GM12874 (cell line): ENCODE measurements around the gene MTMR10.

Experiments
- TF ChIP-seq, protein P1 (sequence below): IDR thresholded peaks from 2 replicates; pipeline ENCODE4 v1.5.1; 2011; ENCODE audit warnings: low read depth, mild to moderate bottlenecking, control low read depth, low read length, moderate library complexity; ENCODE audit not compliant: insufficient read depth

MTMR10 gene

DNA sequence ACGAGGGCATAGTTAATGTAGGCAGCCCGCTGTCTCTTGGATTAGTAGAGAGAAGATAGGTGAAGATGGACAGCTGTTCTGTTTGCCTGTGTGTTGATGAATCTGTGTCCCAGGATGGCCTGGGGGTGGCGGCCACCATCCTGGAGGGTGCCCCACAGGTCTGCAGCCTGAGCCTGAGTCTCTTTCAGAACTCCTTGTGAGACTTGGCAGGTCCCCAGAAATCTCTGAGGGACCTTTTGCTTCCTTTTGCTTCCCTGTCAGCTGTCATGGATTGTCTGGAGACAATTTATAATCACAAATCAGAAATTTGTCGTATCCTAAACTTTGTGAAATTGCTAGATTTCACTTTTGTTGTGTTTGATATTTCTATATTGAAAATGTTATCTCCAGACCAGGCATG, 70.3 kb downstream of the MTMR10 start:
- TF ChIP-seq, protein P1, sequence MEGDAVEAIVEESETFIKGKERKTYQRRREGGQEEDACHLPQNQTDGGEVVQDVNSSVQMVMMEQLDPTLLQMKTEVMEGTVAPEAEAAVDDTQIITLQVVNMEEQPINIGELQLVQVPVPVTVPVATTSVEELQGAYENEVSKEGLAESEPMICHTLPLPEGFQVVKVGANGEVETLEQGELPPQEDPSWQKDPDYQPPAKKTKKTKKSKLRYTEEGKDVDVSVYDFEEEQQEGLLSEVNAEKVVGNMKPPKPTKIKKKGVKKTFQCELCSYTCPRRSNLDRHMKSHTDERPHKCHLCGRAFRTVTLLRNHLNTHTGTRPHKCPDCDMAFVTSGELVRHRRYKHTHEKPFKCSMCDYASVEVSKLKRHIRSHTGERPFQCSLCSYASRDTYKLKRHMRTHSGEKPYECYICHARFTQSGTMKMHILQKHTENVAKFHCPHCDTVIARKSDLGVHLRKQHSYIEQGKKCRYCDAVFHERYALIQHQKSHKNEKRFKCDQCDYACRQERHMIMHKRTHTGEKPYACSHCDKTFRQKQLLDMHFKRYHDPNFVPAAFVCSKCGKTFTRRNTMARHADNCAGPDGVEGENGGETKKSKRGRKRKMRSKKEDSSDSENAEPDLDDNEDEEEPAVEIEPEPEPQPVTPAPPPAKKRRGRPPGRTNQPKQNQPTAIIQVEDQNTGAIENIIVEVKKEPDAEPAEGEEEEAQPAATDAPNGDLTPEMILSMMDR = no peak

DNA sequence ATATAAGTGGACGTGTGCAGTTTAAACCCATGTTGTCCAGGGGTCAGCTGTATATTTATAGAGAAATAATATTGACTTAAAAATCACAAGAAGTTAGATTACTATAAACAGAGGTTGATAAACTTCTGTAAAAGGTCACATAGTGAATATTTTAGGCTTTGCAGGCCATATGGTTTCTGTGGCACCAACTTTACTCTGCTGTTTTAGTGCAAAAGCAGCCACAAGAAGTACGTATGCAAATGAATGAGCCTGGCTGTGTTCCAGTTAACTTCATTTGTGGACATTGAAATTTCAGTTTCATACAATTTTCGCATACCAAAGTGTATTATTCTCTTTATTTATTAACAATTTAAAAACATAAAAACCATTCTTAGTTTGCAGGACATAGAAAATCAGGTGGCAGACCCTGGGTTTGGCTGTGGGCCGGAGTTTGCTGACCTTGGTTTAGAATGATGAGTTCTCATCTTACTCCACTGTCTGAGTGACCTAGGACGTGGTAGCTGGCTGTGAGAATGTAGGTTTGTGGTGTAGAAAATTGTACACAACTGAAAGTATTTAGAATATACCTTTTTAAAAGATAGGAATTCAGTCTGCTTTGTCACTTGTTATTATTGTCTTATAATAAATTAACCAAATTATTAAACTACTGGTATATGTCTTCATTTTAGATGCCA, 71.4 kb downstream of the MTMR10 start:
- TF ChIP-seq, protein P1 = no peak

DNA sequence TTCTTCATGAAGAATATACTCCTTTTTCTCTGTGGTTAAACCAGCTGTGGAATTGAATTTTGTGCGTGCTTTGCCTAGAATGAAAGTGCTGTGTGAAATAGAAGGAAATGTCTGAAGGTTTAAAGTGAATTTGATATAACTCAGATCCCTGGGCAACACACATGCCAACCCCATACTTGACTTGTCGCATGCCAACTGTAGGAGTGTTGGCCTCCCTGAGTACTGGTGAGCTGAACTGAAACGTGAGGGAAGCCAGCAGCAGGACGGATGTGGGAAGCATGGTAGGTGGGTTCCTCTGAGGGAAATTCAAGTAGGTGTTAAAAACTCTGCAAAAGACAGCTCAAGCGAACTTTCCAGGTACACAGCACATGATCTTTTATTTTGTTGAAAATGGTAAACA, 73.1 kb downstream of the MTMR10 start:
- TF ChIP-seq, protein P1 = no peak

DNA sequence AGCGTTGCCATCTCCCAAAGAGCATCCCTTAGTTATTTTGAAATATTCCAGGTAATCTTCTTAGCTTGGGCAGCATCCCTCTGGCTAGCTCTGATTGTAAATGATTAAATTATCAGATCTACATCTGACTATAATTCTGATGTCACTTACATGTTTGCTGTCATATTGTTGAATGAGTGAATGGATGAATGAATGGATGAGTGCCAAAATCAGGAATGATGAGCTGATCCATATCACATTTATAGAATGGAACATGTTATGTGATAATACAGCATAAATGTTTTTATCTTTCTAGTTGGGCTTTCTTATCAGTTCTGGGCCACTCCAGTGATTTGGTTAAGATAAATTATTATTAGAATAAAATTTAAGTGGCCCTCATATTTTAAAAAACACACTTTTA, 73.8 kb downstream of the MTMR10 start:
- TF ChIP-seq, protein P1 = no peak

- TF ChIP-seq, protein P1 = no peak
Measured at GRCh38 chr15:30917013-30917412, 74.4 kb downstream of the MTMR10 start.

GRCh38 chr15:30913761-30914160, 77.7 kb downstream of the MTMR10 start:
- TF ChIP-seq, protein P1 = no peak

- TF ChIP-seq, protein P1 = no peak
Measured at GRCh38 chr15:30906366-30906765, 85.1 kb downstream of the MTMR10 start.
